HFF-Myc (cell line): ENCODE results near the gene LSAMP.
"Not testable (repeated sequence)": the region's sequence is repeated elsewhere in the genome, so short reads cannot be mapped to it uniquely, and the experiment has no call there.

Experiments
- DNase-seq: peaks from one replicate; pipeline ENCODE4 v3.0.0-alpha.2; 2011; ENCODE audit warnings: low read depth; ENCODE audit errors: extremely low read depth
- H3K4me3 ChIP-seq: replicated peaks from 2 replicates; pipeline ENCODE4 v1.5.1; 2011; ENCODE audit warnings: low read depth, mild to moderate bottlenecking, control low read depth, low read length
- CTCF ChIP-seq: IDR thresholded peaks from 2 replicates; pipeline ENCODE4 v1.5.1; 2012; ENCODE audit warnings: mild to moderate bottlenecking, low read depth, low read length, control low read depth; ENCODE audit errors: missing control alignments

LSAMP gene

GRCh38 chr3:116077557-116077956 lies 367.7 kb downstream of the LSAMP start:
- TF ChIP-seq CTCF: no peak
- DNase-seq: no peak
- H3K4me3 ChIP-seq: no peak overlapping the region

GRCh38 chr3:116077059-116077458 lies 368.2 kb downstream of the LSAMP start:
- no peak for TF ChIP-seq CTCF
- no peak for DNase-seq

GRCh38 chr3:116070516-116071278 lies 374.6 kb downstream of the LSAMP start:
- H3K4me3 ChIP-seq, DNase-seq: not testable (repeated sequence)

More at GRCh38 chr3:116077059-116077458, 368.2 kb downstream of the LSAMP start:
- H3K4me3 ChIP-seq: no peak overlapping the region

GRCh38 chr3:116070061-116070460 lies 375.2 kb downstream of the LSAMP start:
- DNase-seq: no peak
- TF ChIP-seq CTCF: no peak
- no peak overlapping the region for H3K4me3 ChIP-seq

- TF ChIP-seq CTCF: no peak
- no peak for DNase-seq
- no peak overlapping the region for H3K4me3 ChIP-seq
Observed at GRCh38 chr3:116069024-116069423, 376.3 kb downstream of the LSAMP start.

GRCh38 chr3:116067326-116067725 lies 378.0 kb downstream of the LSAMP start:
- no peak for TF ChIP-seq CTCF

GRCh38 chr3:116065501-116065900 lies 379.8 kb downstream of the LSAMP start:
- no peak overlapping the region for H3K4me3 ChIP-seq
- DNase-seq: no peak
- TF ChIP-seq CTCF: no peak

More at GRCh38 chr3:116067326-116067725, 378.0 kb downstream of the LSAMP start:
- no peak for DNase-seq
- H3K4me3 ChIP-seq: no peak overlapping the region
